Medulla oblongata (tissue), 1 donor: Measurements from ENCODE around the gene HPDL.
A peak's percentile ranks its signal among the peaks of the same experiment; 100 is the strongest.
"Not testable (repeated sequence)": the region's sequence is repeated elsewhere in the genome, so short reads cannot be mapped to it uniquely, and the experiment has no call there.

ENCODE experiments used
- DNase-seq: peaks from one replicate; pipeline ENCODE4 v3.0.0-alpha.2; 2015; ENCODE audit errors: extremely low spot score

HPDL gene

DNA sequence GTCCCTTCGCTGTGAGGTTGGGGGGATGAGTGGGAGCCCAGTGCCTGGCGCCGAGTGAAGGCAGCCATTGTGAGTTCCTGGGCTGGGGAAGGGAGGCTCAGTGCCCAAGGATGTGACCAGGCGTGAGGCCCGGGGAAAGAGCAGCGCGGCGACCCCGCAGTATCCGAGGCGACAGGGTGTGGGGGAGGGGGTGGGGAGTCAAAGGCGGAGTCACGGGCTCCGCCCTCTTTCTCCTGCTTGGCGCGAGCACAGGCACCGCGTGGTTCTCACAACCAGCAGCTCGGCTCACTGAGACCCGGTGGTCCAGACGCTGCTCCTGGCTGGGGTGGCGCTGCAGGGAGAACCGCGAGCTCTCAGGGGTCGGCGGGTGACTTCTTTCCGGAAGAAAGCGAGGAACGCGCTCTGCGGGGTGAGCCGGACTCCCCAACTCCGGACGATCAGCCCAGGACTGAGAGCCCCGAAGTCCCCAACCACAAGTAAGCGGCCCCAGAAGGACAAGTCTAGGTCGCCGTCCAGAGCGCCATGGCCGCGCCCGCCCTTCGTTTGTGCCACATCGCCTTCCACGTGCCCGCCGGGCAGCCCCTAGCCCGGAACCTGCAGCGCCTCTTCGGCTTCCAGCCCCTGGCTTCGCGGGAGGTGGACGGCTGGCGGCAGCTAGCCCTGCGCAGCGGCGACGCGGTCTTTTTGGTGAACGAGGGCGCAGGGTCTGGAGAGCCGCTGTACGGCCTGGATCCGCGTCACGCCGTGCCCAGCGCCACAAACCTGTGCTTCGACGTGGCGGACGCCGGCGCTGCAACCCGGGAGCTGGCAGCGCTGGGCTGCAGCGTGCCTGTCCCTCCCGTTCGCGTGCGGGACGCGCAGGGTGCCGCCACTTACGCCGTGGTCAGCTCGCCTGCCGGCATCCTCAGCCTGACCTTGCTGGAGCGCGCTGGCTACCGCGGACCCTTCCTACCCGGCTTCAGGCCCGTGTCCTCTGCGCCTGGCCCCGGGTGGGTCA lies at the start of gene HPDL:
Gene HPDL, plus strand, starts transcription at position 269 of the 997 bp plus-strand sequence. Its CDS starts 254 bp downstream, at position 523.
- peak; percentile 89 for DNase-seq

DNA sequence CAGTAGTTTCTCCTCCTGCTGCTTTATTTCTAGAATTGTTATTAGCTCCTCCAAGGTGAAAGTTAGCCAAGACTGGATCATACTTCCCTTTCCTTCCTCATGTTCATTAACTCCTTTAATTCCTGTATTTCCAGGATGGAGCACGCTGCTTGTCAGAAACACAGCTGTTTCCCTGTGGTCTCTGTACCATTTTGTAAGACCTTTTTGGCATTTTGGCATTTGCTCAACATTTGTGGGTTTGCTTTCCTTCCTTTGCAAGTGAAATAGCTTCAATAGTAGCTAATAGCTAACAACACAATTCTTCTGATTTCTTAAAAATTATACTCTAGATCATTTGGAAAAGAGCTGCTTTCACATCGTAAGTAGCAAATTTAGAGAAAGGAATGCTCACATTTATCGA lies 44.3 kb upstream of the HPDL start:
- no peak for DNase-seq

- DNase-seq, result not testable (repeated sequence)
Measured at GRCh38 chr1:45284858-45285257, 41.8 kb upstream of the HPDL start.

DNA sequence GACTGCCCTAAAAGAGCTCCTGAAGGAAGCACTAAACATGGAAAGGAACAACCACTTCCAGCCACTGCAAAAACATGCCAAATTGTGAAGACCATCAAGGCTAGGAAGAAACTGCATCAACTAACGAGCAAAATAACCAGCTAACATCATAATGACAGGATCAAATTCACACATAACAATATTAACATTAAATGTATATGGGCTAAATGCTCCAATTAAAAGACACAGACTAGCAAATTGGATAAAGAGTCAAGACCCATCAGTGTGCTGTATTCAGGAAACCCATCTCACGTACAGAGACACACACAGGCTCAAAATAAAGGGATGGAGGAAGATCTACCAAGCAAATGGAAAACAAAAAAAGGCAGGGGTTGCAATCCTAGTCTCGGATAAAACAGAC lies 40.2 kb upstream of the HPDL start:
- DNase-seq, result not testable (repeated sequence)

GRCh38 chr1:45291002-45291401 lies 35.7 kb upstream of the HPDL start:
- not testable (repeated sequence) for DNase-seq

- no peak for DNase-seq
Measured at GRCh38 chr1:45291716-45292115, 35.0 kb upstream of the HPDL start.

- peak; percentile 40 for DNase-seq
Measured at GRCh38 chr1:45297666-45298356, 28.9 kb upstream of the HPDL start.

DNA sequence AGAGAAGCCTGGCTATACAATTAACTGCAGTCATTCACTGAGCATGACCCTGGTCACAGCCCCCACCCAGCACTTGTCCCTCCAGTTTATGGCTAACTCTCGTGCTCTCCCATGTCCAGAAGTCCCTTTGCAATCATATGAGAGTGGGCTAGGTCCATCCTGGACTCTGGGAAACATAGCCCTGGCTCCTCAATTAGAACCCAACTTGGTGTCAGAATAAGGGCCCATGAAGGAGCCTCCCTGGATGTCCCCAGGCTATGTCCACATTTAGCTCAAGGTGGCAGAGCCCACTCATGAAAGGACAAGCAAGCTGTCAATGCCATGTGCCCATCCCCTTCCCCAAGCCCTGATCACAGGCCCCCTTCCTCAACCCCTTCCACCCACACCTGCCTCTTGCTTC lies 27.4 kb upstream of the HPDL start:
- no peak for DNase-seq

DNA sequence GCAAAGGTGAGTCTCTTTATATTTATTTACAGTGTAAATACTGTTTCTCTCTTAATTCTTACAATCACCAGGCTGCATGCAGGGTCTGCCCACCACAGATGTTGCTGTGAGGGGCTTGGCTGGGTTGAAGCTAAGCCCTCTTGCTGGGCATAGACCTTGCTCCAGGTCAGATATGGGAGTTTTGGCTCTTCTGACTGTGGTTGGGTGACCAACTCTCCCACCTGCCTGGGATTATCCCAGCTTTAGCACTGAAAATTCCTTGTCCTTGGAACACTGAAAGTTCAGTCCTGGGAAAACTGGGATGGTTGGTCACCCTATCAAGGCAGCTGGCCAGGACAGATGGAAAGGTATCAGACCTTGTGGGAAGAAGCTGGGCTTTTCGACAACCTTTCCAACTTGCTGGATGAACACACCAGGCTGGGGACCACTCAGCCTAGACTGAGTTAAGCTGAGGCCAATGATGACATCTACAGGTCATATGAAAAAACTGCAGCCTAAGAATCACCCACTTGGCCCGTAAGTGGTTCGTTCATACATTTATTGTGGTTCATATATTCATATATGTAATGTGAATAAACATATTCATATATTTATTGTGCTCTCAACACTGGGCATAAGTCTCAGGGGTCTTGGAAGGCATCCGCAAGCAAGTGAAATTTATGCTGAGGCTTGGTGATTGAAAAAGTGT lies 26.6 kb upstream of the HPDL start:
- DNase-seq, result peak; percentile 83

- no peak for DNase-seq
Measured at GRCh38 chr1:45300669-45300997, 26.1 kb upstream of the HPDL start.

DNA sequence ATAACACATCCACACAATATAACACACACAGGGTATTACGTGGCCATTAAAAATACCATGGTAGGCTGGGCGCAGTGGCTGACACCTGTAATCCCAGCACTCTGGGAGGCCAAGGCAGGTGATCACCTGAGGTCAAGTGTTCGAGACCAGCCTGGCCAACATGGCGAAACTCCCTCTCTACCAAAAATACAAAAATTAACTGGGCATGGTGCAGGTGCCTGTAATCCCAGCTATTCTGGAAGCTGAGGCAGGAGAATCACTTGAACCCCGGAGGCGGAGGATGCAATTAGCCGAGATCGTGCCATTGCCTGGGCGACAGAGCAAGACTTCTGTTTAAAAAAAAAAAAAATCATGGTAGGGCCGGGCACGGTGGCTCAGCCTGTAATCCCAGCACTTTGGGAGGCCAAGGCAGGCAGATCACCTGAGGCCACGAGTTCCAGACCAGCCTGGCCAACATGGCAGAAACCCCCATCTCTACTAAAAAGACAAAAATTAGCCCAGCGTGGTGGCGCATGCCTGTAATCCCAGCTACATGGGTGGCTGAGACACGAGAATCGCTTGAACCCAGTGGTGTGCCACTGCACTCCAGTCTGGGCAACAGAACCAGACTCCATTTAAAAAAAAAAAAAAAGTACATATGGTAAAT lies 24.1 kb upstream of the HPDL start:
- DNase-seq, result no peak

DNA sequence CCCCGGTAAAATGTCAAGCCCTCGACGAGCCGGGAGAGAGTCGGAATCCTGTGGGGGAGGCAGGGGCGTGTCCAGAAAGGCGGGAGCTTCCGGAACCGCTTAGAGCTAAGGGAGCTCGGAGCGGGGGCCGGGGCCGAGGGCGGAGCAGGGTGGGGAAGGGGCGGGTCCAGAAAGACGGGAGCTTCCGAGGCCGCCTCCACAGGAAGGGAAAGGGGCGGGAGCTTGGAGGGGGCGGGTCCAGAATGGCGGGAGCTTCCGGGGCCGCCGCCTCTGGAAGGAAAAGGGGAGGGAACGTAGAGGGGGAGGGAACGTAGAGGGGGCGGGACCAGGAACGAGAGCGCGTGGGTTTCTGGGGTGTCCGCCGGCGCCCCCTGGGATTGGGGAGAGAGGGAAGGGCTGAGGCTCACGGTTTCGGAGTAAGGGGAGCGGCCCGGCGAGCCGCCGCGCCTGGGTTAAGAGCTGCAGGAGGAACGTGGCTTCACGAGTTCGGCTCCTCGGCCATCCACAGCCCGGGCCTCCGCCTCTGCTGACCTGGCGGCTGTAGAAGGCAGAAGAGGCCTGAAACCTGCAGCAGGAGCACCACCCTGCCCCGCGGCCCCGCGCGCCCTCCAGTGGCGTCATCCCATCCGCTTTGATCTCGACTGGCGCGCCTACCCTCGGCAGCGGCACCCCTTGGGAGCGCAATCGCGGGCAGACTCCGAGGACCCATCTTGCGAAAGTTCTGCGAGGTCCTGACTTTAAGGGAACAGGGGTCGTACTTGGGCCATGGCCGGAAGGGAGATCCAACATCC lies 23.0 kb upstream of the HPDL start:
- DNase-seq, result peak; percentile 99

DNA sequence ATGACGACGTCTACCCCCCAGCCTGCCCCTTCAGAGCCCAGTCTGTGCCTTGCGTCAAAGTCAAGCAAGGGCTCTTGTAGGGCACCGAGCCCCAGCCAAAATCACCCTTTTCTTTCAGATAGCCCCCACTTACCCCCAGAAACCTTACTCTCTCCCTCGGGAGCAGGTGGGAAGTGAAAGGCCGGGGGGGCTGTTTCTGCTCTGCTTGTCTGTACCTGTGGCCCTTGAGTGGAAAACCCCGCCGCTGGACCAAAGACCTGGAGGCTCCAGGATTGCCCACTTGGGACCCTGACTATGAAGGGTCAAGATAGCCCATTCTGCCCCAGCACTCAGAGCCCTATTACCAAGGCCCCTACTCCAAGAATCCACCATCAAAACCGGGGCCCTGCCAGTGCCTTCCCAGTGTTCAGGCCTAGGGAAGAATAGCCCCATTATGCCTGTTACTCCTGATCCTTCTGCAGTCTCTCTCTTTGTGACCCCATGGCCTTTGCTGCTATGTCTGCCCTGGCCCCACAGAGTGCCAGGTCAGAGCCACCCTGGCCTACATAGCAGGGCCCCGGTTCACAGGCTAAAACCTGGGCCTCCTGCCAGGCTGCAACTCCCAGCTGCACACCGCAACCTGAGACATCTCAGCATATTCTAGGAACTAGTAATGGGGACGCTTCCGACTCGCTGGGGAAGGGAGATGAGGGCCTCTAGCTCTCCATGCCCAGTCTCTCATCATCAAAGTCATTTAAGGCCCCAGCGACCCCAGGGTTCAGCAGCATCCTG lies 22.2 kb upstream of the HPDL start:
- DNase-seq, result no peak

- no peak for DNase-seq
Measured at GRCh38 chr1:45305231-45305630, 21.5 kb upstream of the HPDL start.

GRCh38 chr1:45306319-45306718 lies 20.4 kb upstream of the HPDL start:
- DNase-seq, result no peak

DNA sequence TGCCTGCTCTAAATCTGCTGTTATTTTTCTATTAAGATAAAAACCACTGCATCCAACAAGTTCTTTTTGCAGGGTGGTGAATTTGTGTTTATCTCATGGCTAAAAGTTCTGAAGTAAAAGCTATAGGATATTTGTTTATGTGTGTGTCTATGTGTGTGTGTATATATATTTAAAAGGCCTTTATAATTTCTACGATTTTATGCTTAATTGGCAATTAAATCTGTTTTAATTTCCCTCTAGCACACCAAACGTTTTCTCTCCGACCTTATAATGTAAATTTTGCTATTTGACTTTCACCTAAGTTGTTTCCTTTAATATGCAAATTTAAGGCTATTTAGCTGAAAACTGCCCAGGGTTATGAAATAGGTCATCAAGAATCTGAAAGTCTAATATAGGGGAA lies 19.8 kb upstream of the HPDL start:
- no peak for DNase-seq

- DNase-seq, result no peak
Measured at GRCh38 chr1:45314266-45314665, 12.4 kb upstream of the HPDL start.

GRCh38 chr1:45317166-45317565 lies 9.5 kb upstream of the HPDL start:
- DNase-seq, result no peak

DNA sequence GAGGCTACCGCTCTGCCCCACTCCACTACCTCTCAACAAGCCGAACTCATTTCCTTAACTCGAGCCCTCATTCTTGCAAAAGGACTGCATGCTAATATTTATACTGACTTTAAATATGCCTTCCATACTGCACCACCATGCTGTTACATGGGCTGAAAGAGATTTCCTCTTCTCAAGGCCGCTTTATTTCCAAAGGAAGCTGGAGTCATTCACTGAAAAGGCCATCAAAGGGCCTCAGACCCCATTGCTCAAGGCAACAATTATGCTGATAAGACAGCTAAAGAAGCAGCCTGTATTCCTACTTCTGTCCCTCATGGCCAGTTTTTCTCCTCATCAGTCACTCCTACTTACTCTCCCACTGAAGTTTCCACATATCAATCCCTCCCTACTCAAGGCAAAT lies 6.9 kb upstream of the HPDL start:
- no peak for DNase-seq

GRCh38 chr1:45321444-45321843 lies 5.3 kb upstream of the HPDL start:
- no peak for DNase-seq
